ENCODE results near the gene OR5H15. TPM values are rescaled to one million over a fixed set of nuclear protein-coding genes. Genes with fewer than 3 reads are reported as not detected.
"Not testable (repeated sequence)": the region's sequence is repeated elsewhere in the genome, so short reads cannot be mapped to it uniquely, and the experiment has no call there.

The OR5H15 gene
- total RNA-seq, 8 experiments from 2014 or later, result 0.33 TPM; not detected in 7

DNA sequence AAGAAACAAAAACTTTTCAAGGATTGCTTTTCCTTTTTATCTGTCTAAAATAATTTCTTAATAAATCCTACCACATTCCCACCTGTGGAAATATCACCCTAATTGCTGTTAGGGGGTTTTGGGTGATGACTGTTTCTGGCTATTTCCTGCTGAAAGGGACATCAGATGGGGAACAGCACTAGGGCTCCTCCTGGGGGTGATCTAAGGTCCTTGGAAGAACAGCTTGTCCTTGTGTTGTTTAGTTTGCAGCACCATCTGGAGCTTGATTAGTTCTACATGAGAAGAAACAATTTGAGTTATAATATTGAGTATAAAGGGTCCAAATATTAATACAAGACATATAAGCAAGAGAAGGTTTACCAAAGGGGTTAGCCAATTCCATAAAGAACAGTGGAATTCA lies 18.7 kb downstream of the OR5H15 start:
- peak in 2 of 8 experiments; percentile 36 to 66 for ATAC-seq (replicated peaks in 6 of 8)
- Histone ChIP-seq H3K4me3 (no peak overlapping the region), H3K4me1 (replicated peaks in 1 of 2) (no peaks in the 10 kb centered on the region), H3K27ac (no peak overlapping the region)
- in situ Hi-C loops (cut with MboI; ENCODE audit: low pct_unique_long_range_greater_than_20kb in 2 of 9, low sequenced_read_pairs in 9 of 9, unreplicated experiment in 9 of 9), result loop anchor here in 1 of 9 experiments (25.0 kb wide), 1 partner anchor 148 kb away; the partner anchor contains the start of gene GABRR3

DNA sequence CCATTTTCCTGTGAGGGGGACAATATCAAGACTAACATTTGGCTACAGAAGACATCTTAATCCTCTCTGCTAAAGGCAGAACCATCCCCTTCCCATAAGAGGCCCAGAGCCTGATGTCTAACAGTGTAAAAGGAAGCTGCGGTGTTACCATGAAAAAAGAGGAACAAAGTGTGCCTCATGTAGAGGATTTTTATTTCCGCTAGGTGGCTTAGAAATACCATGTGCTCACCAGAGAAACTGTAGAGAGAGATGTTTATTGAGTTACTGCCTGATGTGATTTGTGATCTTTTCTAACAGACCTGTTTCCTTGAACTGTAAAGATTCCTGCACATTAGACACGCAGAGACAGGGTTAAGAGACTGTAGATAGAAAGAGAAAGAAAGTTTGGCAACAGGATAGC lies 22.0 kb downstream of the OR5H15 start:
- in situ Hi-C loops (cut with MboI; ENCODE audit: low pct_unique_long_range_greater_than_20kb in 2 of 9, low sequenced_read_pairs in 9 of 9, unreplicated experiment in 9 of 9), result loop anchor here in 1 of 9 experiments (25.0 kb wide), 1 partner anchor 151 kb away; the partner anchor contains the start of gene GABRR3
- 0 to 100% (median 63%) methylated on average over 1 to 3 of the region's 3 CpGs; no CpG with 5 or more reads in 4 of the 10 experiments for WGBS, 10 experiments

DNA sequence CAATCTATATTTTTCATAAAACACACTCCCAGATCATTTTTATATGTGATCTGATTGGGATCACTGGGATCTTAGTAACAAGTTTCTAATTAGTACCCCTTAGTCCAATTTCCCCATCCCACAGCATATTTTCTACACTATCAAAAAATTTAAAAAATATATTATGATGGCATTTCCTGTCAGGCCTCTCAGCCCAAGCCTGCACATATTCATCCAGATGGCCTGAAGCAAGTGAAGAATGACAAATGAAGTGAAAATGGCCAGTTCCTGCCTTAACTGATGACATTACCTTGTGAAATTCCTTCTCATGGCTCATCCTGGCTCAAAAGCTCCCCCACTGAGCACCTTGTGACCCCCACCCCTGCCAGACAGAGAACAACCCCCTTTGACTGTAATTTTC lies 24.4 kb downstream of the OR5H15 start:
- H3K27ac ChIP-seq; ATAC-seq (replicated peaks in 6 of 8); H3K4me3 ChIP-seq; H3K4me1 ChIP-seq (replicated peaks in 1 of 2): not testable (repeated sequence)
- in situ Hi-C loops (cut with MboI; ENCODE audit: low pct_unique_long_range_greater_than_20kb in 2 of 9, low sequenced_read_pairs in 9 of 9, unreplicated experiment in 9 of 9), result loop anchor here in 1 of 9 experiments (25.0 kb wide), 1 partner anchor 154 kb away; the partner anchor contains the start of gene GABRR3

More for the DNA sequence above, 22.0 kb downstream of the OR5H15 start:
- Histone ChIP-seq H3K4me3 (no peak overlapping the region), H3K27ac (no peak overlapping the region), H3K4me1 (replicated peaks in 1 of 2) (no peaks in the 10 kb centered on the region)
- ATAC-seq (replicated peaks in 6 of 8), result peak in 3 of 8 experiments; percentile 52 to 85 (median 60)

DNA sequence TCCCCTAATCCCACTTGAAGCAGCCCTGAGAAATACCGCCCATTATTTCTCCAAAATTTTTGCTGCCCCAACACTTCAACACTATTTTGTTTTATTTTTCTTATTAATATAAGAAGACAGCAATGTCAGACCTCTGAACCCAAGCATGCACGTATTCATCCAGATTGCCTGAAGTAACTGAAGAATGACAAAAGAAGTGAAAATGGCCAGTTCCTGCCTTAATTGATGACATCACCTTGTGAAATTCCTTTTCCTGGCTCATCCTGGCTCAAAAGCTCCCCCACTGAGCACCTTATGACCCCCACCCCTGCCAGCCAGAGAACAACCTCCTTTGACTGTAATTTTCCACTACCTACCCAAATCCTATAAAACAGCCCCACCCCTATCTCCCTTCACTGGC lies 29.8 kb downstream of the OR5H15 start:
- in situ Hi-C loops (cut with MboI; ENCODE audit: low pct_unique_long_range_greater_than_20kb in 2 of 9, low sequenced_read_pairs in 9 of 9, unreplicated experiment in 9 of 9), result loop anchor here in 1 of 9 experiments (25.0 kb wide), 1 partner anchor 159 kb away; the partner anchor contains the start of gene GABRR3
- 17 to 100% (median 82%) methylated on average over 1 to 2 of the region's 2 CpGs; no CpG with 5 or more reads in 4 of the 10 experiments for WGBS, 10 experiments
- ATAC-seq (replicated peaks in 6 of 8), result not testable (repeated sequence)

DNA sequence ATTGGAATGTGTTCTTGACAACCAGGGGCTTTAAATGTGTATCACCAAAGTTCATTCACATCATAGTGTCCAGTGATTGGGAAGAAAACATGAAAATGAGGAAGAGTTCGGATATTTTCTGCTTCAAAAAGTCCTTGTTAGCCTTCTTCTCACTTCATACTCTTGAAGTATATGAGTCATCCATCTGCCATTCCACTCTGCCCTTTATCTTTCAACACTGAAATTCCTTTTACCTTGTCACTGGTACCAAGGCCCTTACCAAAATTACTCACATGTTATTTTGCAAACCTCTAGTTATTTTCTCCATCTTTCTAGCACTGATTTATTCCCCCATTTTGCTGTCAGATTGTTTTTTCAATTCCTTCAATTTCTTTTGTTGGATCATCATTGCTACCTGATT lies 32.5 kb downstream of the OR5H15 start:
- no peaks in the 10 kb centered on the region for H3K4me1 ChIP-seq (replicated peaks in 1 of 2)
- WGBS, 10 experiments, result 0 to 67% (median 33%) methylated on average over 1 of the region's 1 CpG; no CpG with 5 or more reads in 1 of the 10 experiments
- H3K27ac ChIP-seq, result no peak overlapping the region
- ATAC-seq (replicated peaks in 6 of 8), result no peak
- no peak overlapping the region for H3K4me3 ChIP-seq
- in situ Hi-C loops (cut with MboI; ENCODE audit: low pct_unique_long_range_greater_than_20kb in 2 of 9, low sequenced_read_pairs in 9 of 9, unreplicated experiment in 9 of 9), result loop anchor here in 1 of 9 experiments (25.0 kb wide), 1 partner anchor 162 kb away; the partner anchor contains the start of gene GABRR3

More for the DNA sequence above, 29.8 kb downstream of the OR5H15 start:
- not testable (repeated sequence) for H3K4me3 ChIP-seq; H3K27ac ChIP-seq; H3K4me1 ChIP-seq (replicated peaks in 1 of 2)

DNA sequence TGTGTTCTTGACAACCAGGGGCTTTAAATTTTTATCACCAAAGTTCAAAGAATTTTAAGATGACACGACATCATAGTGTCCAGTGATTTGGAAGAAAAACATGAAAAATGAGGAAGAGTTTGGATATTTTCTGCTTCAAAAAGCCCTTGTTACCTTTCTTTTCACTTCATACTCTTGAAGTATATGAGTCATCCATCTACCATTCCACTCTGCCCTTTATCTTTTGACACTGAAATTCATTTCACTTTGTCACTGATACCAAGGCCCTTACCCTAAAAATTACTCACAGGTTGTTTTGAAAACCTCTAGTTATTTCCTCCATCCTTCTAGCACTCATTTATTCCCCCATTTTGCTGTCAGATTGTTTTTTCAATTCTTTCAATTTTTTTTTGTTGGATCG lies 42.7 kb downstream of the OR5H15 start:
- in situ Hi-C loops (cut with MboI; ENCODE audit: low pct_unique_long_range_greater_than_20kb in 2 of 9, low sequenced_read_pairs in 9 of 9, unreplicated experiment in 9 of 9), result loop anchor here in 1 of 9 experiments (10.0 kb wide), 1 partner anchor 126 kb away; no protein-coding TSS in a partner anchor
- Histone ChIP-seq H3K27ac (no peak overlapping the region), H3K4me1 (replicated peaks in 1 of 2) (no peaks in the 10 kb centered on the region), H3K4me3 (no peak overlapping the region)
- ATAC-seq (replicated peaks in 6 of 8), result no peak
- WGBS, 10 experiments, result 0 to 83% (median 75%) methylated on average over 1 to 2 of the region's 2 CpGs

DNA sequence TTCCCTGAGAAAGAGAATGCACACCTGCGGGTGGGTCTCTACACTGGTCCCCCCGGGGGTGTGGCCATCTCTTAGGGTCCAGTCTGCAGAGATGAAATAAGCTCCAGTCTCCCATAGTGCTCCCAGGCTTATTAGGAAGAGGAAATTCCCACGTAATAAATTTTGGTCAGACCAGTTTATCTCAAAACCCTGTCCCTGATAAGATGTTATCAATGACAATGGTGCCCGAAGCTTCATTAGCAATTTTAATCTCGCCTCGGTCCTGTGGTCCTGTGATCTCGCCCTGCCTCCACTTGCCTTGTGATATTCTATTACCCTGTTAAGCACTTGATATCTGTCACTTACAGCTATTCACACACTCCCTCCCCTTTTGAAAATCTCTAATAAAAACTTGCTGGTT lies 46.8 kb downstream of the OR5H15 start:
- H3K4me3 ChIP-seq, result no peak overlapping the region
- 4 to 37% (median 17%) methylated on average over 4 to 6 of the region's 7 CpGs; no CpG with 5 or more reads in 4 of the 10 experiments for WGBS, 10 experiments
- no peak overlapping the region for H3K27ac ChIP-seq
- H3K4me1 ChIP-seq (replicated peaks in 1 of 2), result no peaks in the 10 kb centered on the region
- in situ Hi-C loops (cut with MboI; ENCODE audit: low pct_unique_long_range_greater_than_20kb in 2 of 9, low sequenced_read_pairs in 9 of 9, unreplicated experiment in 9 of 9), result no loop called here
- no peak for ATAC-seq (replicated peaks in 6 of 8)

DNA sequence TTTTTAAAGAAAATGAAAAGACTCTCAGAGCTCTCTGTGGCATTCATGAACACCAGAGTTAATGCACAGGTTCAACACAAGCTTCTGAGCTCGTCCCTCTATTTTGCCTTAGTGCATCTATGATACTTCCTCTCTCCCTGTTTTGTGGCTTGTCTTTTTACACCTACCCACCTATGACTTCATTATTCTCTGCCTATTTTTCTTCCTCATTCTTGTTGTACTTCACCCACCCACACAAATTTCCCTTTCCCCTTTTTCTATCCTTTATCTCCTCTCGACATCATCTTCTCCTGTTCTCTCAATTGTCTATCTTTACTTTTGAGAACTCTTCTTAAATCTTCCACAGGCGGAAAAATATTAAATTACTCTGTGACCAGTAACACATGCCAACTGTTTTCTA lies 48.6 kb downstream of the OR5H15 start:
- 5 to 100% (median 82%) methylated on average over 1 to 3 of the region's 3 CpGs for WGBS, 10 experiments
- ATAC-seq (replicated peaks in 6 of 8), result no peak
- no peak overlapping the region for H3K4me3 ChIP-seq
- H3K27ac ChIP-seq, result no peak overlapping the region
- in situ Hi-C loops (cut with MboI; ENCODE audit: low pct_unique_long_range_greater_than_20kb in 2 of 9, low sequenced_read_pairs in 9 of 9, unreplicated experiment in 9 of 9), result no loop called here
- no peaks in the 10 kb centered on the region for H3K4me1 ChIP-seq (replicated peaks in 1 of 2)

Other genes with a start within 250 kb of the OR5H15 start
- gene RIOX2, start 194.3 kb upstream of the OR5H15 start, total RNA-seq, result 100 to 1,000 TPM in 2 of 8 experiments, 10 to 100 TPM in 6; 11.0 to 275 (median 25.4) TPM
- 1 to 10 TPM in 1 of 8 experiments, under 1 TPM in 5, not detected in 2; 0.09 to 1.1 (median 0.31) TPM for gene GABRR3, start 131.4 kb upstream of the OR5H15 start, total RNA-seq
- gene OR5AC2, start 79.5 kb upstream of the OR5H15 start, total RNA-seq, result not detected
- under 1 TPM in 2 of 8 experiments, not detected in 6; 0.09 to 0.28 TPM for gene OR5H1, start 36.0 kb upstream of the OR5H15 start, total RNA-seq
- gene OR5H14, start 19.2 kb upstream of the OR5H15 start, total RNA-seq, result under 1 TPM in 5 of 8 experiments, not detected in 3; 0.05 to 0.33 (median 0.09) TPM
- under 1 TPM in 1 of 8 experiments, not detected in 7; 0.52 TPM for gene OR5H6, start 97.5 kb downstream of the OR5H15 start, total RNA-seq
- under 1 TPM in 1 of 8 experiments, not detected in 7; 0.52 TPM for gene OR5H2, start 115.8 kb downstream of the OR5H15 start, total RNA-seq
- not detected for gene OR5K4, start 187.2 kb downstream of the OR5H15 start, total RNA-seq
- gene OR5K3, start 224.0 kb downstream of the OR5H15 start, total RNA-seq, result not detected

All from motor neuron (in vitro differentiated cells).